Measurements from ENCODE around the gene ACOX1.

ACOX1 gene

DNA sequence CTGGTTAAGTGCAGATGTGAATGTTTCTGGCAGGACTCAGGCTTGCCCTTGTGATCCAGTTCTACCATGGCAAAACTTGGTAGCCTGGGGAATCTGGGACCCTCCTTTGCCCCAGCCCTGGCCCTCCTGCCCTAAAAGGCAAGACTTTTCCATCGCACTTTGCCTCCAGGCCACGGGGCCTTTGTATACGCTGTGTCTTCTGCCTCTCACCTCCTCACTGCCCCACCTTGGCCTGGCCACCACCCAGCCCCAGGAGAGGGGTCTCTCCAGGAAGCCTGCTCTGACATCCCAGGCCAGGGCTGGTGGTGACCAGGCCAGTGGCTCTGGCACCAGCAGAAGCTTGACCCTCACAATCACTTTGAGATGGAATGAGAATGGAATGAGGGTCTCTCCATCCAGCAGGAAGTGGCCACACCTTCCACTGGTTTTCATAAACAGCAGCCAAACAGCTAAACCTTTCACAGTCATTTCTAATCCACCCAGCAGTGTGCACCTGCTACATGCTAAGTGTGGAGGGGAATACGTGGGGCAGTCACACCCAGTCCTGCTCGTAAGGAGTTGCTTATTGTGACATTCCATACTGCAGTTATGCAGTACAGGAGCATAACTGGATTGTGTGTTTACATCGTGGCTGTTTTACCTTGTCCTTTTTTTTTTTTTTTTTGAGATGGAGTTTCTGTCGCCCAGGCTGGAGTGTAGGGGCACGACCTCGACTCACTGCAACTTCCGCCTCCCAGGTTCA, 72.7 kb downstream of the ACOX1 start:
- DNase-seq = no peak

DNA sequence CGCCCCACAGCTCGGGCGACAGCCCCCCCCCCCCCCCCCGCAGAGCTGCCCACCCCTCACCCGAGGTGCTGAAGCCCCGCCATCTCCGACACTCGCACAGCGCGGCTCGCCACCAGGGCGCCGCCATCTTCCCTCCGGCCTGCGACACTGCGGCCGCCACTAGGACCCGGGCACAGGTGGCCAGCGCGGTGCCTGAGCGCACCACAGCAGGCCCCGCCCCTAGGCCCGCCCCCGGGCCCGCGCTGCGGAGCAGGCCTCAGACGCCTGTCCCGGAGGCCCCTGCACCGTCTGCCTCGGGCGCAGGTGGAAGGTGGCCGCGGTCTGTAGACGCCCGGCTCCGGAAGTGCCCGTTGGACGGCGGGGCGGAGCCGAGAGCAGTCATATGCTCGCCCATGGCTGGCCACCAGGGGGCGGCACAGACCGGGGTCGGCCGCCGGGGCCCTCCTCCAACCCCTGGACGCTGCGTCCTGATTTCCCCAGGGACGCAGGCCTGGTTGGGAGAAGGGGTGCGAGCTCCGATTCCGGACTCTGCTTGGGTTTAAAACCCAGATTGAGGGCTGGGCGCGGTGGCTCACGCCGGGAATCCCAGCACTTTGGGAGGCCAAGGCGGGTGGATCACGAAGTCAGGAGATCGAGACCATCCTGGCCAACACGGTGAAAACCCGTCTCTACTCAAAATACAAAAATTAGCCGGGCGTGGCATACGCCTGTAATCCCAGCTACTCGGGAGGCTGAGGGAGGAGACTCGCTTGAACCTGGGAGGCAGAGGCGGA, 74.0 kb downstream of the ACOX1 start, which contains the start of gene MRPL38:
MRPL38 (minus strand) TSS at position 136 of the 773 bp plus-strand sequence; CDS start at position 127, 9 bp downstream.
- DNase-seq = peak; percentile 99

DNA sequence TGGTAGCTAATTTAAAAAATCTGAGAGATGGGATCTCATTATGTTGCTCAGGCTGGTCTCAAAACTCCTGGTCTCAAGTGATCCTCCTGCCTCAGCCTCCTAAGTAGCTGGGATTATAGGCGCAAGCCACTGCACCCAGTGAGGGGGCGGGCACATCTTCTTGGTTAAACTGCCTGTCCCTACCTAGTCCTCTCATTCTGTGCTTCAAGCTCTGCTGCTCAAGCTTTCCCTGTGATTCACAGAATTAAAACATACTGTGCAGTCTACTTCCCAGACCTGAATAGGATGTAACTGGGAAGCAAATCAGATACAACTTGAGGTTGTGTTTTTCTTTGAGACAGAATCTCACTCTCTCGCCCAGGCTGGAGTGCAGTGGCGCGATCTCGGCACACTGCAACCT, 76.6 kb downstream of the ACOX1 start:
- no peak for DNase-seq

DNA sequence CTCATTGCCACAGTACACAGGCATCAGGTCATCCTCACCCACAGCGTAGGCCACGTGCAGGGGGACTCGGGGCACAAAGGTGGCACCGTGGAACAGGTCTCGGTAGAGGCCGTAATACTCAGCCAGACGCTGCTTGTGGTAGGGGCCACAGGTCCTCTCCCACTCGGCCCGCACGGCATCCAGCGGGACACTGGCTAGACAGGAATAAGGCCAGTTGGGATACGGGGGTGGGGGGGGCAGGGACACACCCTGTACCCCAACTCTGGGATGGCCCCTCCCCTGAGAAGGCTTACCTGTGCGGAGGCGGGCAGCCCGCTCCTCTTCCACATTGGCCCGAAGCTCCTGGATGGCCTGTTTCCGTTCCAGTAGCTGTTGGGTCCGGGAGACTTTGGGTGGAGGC, 77.2 kb downstream of the ACOX1 start:
- DNase-seq = no peak

DNA sequence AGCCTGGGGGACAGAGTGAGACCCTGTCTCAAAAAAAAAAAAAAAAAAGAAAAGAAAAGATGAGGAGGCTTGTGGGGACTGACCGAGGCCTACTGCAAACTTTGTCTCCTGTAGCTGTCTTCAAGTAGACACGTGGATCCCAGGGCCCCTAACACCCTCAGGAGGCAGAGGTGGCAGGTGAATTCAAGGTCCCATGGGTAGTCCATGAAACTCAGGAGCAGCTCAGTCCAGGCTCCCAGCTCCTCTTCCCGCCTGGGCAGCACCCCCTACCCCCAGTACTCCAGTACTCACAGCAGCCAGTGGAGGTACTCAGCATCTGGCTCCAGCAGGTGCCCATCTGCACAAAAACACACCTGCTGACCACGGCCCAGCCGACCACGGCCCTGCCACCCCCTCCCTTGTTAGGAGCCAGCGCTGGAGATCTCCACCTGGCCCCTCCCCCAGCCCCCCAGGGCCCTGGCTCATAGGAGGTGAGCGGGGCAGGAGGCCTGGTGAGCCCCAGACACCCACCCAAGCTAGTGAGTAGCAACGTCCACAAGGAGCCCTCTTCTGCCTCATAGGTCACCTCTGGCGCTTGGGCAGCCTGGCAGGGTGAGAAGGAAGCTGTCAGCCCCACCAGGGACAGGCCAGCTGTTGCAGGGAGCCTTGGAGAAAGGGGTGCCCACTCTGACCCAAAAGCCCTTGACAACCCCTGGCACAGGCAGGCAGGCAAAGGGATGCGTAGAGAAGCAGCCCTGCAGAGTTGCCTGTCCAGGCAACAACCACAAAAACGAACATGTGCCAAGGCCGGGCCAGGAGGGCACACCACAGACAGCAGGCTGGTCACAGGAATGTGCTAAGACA, 78.1 kb downstream of the ACOX1 start:
- DNase-seq = peak; percentile 51

DNA sequence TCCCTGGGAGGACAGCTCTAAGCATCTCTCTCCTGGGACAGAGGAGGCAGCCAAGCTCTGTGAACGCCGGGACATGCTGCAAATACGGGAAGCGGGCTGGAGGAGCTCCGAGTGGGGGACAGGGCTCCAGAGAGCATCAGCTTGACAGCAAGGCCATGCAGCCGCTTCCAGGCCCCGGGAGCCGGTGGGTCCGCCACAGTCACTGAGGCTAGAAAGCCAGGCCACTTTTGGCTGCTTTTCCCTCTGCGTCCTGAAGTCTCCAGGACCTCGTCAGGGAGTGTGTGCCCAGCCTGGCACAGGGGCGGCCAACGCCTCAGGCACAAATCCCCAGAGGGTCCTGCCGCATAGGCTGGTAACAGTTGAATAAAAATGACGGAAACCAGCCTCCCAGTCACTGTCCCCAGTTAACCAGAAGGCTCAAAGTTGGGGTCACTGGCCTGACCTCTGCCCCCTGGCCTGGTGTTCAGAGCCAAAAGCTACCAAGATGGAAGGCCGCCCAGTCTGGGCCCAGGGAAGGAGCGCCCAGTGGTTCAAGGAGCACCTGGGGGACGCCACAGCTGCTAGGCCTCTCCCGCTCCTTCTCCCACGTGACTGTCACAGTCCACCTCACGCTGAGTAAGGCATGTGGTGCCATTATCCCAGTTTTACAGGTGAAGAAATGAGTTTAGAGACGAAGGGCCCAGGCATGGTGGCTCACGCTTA, 79.0 kb downstream of the ACOX1 start:
- DNase-seq = peak; percentile 53

DNA sequence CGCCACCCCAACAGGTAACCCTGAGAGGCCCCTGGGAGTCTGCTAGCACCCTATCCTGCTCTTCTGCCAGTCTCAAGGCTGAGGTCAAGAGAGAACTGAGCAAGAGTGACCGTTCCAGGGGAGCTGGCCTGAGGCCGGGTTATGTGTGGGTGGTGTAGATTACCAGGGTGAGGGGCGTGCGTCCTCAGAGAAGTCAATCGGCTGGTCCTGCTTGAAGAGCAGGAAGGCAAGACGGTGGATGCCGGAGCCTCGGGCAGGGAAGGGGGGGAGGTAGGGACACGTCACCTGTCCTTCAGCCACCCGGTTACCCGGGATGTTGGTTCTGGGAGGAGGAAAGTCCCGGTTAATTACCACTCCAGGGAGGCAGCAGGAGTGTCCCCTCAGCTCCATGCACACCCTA, 79.6 kb downstream of the ACOX1 start:
- no peak for DNase-seq

DNA sequence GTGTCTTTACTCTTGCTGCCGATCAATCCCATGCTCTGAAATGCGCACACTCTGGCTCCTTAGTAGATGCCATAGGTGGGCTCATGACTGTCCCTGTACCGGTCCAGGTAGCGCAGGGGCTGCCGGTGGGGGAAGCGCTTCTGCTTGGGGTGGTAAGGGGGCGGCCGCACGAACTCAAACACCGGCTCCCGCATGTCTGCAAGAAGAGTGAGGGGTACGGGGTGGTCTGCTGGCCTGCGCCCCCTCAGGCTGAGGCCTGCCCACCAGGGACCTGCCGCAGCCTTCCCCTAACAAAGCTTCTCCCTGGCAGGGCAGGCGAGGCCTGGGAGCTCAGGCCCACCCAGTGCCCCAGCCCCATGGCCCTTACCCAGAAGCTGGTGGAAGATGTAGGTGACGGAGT, 80.2 kb downstream of the ACOX1 start:
- no peak for DNase-seq

DNA sequence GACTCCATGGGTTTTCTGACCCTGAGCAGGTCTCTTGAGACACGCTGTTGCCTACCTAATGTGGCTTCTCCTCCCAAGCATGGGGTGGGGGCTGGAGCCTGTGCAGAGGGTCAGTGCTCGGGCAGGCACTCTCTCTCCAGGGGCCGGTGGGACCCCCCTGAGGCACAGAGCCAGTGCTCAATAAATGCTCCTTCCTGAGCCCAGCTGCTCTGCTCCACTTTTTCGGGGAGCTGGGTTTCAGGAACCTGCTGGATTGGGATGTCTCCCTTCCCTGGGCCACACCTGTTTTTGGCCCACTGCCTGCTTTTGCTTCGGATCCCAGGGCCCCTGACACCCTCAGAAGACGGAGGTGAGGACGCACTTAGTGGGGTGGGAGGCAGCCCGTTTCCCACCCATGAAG, 80.9 kb downstream of the ACOX1 start:
- no peak for DNase-seq

DNA sequence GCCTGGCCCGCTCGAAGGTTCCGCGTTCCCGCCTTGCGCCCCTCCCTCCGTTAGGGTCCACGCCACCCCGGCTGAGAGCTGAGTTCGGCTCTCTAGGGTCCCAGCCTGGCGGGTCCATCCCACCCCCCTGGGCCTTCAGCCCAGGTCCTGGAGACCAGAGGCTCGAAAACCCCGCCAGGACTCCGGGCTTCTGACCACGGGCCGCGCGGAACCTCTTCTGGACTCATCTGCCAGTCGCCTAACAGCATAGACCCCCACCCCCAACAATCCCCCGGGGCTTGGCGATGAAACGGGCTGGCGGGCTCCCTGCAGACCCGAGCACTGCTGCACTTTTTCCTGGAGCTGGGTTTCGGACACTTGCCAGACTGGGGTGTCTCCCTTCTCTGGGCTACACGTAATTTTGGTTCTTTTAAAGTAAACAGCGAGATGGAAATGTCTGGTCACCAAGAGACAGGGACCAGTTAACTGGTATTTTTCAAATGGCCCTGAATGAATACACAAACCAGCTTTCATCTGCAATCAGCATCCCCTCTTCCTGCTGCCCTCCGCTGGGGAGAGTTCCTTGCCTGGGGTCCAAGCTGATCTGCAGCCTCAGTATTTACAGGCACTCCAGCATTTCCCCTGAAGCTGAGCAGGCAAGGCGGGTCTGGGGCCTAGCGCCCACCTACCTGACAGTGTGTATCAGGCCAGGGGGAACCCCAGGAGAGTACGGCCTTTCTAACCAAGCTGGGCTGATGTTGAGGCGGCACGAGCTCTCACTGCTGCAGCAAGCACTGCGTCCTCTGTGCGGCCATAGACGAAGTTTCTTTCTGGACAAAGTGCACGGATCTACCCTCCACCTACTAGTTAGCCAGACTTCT, 81.6 kb downstream of the ACOX1 start:
- no peak for DNase-seq

DNA sequence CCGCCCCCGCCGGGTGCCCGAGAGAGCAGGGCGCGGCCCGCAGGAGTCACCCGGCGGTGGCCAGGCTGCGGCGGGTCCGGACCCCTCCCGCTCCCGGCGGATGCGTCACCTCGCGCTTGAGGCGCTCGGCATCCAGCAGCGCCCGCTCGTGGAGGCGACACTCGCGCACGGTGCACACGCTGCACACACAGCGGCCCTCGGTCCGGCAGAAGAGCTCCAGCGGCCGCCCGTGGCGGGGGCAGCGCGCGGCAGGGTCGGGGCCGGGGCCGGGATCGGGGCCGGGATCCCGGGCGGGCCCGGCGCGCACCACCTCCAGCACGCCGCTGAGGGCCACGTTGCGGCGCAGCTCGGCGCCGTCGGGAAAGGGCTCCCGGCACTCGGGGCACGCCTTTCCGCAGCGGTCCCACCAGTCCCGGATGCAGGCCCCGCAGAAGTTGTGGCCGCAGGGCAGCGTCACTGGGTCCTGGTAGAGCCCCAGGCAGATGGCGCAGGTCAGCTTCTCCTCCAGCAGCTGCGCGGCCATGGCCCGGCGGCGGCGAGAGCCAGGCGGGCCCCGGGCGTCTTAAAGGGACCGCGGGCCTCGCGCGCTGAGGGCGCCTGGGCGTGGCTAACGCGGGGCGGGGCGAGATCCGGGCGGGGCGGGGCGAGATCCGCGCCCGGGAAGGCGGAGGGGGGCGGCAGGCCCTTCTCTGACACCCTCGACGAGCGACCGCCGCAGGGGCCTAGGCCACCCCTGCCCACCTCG, 82.4 kb downstream of the ACOX1 start, which contains the start of gene TRIM65:
TRIM65 (minus strand) TSS at position 537 of the 745 bp plus-strand sequence; CDS start at position 523, 14 bp downstream.
- peak; percentile 93 for DNase-seq

DNA sequence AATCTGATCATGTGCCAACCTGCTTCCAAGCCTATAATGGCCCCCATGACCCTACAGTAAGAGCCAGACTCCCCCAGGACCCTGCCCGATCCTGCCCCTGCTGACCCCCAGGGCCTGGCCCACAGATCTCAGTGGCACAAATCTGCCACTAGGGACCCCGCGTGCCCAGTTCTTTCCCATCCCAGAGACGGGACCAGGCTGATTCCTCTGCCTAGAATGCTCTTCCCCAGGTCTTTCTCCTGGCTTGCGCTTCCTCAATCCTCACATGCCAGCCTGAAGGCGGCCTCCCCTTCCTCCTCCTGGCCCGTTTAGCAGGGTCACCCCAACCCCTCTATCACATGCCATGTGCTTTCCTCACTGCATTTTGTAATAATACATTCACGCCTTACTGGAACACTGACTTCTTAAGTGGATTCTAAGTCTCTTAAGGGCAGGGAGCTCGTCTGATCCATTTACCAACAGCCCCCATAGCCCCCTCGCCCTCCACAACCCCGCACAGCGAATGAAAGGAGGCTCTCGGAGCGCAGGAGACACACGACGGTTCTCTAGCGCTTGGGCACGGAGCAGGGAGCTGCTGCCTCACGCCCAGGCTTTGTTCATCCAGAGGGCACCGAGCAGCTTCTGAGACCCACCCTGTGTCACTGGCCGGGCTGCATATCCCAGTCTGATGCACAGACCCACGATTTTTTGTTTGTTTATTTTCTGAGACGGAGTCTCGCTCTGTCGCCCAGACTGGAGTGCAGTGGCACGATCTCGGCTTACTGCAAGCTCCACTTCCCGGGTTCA, 83.4 kb downstream of the ACOX1 start:
- DNase-seq = peak; percentile 84

DNA sequence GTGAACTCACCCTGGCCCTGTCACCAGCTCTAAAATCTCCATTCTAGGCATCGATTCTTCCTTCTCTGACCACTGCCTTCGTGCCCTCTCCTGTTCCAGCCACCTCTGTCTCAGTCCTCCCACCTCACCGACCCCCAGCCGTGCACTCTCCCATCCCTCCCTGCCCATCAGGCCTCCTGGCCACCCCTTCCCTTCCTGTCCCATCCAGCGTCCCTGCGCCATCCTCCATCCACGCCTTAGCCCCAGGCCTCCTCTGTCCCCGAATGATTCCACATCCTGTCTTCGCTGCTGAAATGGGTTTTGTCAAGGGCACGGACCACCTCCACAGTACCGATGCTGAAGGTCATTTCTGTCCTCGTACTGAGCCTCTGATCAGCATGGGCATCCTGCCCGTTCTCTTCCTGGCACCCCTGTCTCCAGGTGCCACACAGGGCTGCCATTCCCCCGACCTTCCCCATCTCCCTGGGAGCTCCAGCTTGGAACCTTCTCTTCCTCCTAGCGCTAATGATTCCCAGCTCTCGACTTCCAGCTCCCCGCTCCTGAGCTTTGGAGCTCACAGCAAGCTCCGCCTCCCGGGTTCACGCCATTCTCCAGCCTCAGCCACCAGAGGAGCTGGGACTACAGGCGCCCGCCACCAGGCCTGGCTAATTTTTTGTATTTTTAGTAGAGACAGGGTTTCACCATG, 84.8 kb downstream of the ACOX1 start:
- peak; percentile 59 for DNase-seq

DNA sequence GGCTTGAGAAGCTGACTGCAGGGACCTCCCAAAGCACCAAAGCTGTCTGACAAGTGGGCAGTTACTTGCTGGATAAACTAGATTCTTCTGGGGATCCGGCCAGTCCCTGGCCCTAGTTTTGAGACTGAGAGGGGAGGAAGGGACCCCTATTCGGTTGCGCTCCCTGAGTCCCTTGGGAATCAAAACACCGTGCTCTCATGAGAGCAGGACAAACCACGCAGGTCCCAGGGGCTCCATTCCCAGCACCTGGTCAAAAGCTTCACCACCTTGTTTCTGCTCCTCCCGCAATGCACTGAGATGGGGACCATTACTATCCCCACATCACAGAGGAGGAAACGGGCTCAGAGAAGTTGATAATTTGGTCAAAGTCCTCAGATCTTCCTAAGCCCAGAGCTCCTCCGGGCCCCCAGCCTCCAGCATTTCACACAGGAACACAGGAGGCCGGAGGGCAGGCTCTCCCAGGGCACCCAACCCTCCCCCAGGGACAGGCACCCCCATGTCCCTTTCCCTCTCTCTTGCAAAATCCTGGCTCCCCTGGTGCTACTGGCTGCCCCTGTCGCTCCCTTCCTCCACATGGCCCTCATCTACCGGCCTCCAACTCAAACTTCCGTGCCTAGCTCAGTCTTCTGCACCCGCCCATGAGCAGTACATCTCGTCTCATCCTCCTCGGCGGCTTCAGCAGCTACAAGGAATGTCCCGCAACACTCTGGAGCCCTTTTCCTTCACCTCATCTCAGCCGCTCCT, 85.5 kb downstream of the ACOX1 start:
- DNase-seq = no peak

DNA sequence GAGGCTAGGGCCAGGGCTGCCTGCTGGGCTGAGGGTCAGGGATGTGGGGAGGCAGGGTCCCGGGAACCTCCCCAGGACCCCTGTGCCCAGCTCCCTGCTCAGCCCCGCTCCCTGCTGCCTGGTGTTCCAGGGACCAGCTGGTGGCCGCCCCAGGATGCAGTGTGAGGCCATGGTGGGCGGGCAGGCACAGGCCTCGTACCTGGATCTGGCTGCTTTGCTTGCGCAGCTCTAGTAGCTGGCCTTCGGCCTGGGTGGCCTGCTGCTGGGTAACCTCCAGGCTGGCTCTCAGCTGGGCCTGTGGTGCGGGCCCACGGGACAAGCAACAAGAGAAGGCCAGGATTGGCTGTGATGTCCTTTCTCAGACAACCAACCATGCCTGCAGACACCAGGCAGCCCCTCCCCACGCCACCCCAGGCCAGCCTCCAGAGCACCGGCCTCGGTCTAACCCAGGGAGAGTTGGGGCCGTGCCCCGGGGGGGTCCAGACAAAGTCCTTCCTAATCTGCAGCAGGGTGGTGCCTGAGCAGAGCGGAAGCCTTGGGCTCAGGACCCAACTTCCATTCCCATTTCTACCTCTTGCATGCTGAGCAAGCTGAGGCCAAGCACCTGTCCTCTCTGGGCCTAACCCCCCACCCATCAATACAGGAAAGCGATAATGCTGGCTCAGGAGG, 86.3 kb downstream of the ACOX1 start:
- no peak for DNase-seq

DNA sequence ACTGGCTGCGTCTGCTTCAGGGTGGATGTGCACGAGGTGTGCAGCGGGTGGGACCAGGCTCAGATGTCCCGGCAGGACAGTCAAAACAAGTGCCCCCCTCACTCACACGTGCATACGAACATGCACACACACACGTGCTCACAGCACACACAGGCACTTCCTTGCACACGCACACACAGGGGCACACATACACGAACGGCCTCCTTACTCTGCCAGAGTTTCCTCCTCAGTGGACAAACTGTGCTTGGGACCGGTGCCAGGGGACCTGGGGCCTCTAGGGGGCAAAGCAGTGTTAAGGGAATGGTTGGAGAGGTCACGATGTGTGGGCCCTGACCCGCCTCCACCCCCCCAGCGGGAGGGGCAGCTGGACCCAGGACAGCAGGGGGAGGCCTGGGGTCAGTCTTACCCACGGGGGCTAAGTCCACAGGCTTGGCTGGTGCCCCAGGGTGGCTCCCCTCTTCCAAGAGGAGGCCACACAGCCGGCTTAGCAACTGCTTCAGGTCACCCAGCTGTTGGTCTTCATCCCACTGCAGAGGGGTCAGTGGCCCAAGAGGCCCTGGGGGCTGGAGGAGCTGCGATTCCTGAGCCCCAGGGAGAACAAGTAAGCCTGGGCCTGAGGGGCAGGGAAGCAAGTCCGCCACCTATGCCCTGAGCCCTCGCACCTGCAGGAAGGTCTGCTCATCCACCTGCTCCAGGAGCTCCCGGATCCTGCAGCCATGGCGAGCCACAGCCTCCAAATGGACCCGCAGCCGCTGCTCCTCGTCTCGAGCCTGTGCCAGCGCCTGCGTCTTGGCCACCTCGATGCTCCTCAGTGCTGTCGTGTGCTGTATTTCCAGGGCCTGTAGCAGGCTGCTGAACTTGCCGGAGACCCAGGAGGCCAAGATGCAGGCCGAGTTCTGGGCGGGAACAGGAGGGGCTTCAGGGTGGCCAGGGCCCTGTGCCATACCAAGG, 87.1 kb downstream of the ACOX1 start:
- DNase-seq = no peak
